Measurements from ENCODE around the gene DNM3. TPM values are rescaled to one million over a fixed set of nuclear protein-coding genes. Genes with fewer than 3 reads are reported as not detected.

Gene DNM3
- total RNA-seq, 2 donors from 2014 or later = 3.2 to 22.5 TPM

- no peaks in the 10 kb centered on the region for H3K4me1 Mint-ChIP-seq
- H3K4me3 Mint-ChIP-seq = no peak overlapping the region
- no peaks in the 10 kb centered on the region for H3K27me3 Mint-ChIP-seq
- H3K27ac Mint-ChIP-seq = no peak overlapping the region
- H3K9me3 ChIP-seq (ENCODE audit: control insufficient read depth, low read length, poor library complexity, severe bottlenecking) = no peaks in the 10 kb centered on the region
- H3K36me3 Mint-ChIP-seq (ENCODE audit: low read depth) = peaks cover 6% of the 10 kb centered on the region
- no peak for ATAC-seq
- no peak for DNase-seq
Measured at GRCh38 chr1:171922999-171923398, 81.7 kb downstream of the DNM3 start.

- Mint-ChIP-seq H3K4me3 (no peak overlapping the region), H3K27ac (no peak overlapping the region), H3K27me3 (no peaks in the 10 kb centered on the region), H3K4me1 (no peaks in the 10 kb centered on the region), H3K36me3 (ENCODE audit: low read depth) (peaks cover 4% of the 10 kb centered on the region)
- ATAC-seq = no peak
- DNase-seq = no peak
- H3K9me3 ChIP-seq (ENCODE audit: control insufficient read depth, low read length, poor library complexity, severe bottlenecking) = no peaks in the 10 kb centered on the region
Measured at GRCh38 chr1:171929121-171929520, 87.8 kb downstream of the DNM3 start.

GRCh38 chr1:171931752-171932151 is 90.5 kb downstream of the DNM3 start:
- H3K27me3 Mint-ChIP-seq = no peaks in the 10 kb centered on the region
- H3K9me3 ChIP-seq (ENCODE audit: control insufficient read depth, low read length, poor library complexity, severe bottlenecking) = no peaks in the 10 kb centered on the region
- no peaks in the 10 kb centered on the region for H3K36me3 Mint-ChIP-seq (ENCODE audit: low read depth)
- no peak overlapping the region for H3K4me3 Mint-ChIP-seq
- H3K27ac Mint-ChIP-seq = no peak overlapping the region
- ATAC-seq (no peak), DNase-seq (no peak)
- no peaks in the 10 kb centered on the region for H3K4me1 Mint-ChIP-seq

GRCh38 chr1:171934664-171935063 is 93.4 kb downstream of the DNM3 start:
- no peak overlapping the region for H3K27ac Mint-ChIP-seq
- H3K4me1 Mint-ChIP-seq = no peaks in the 10 kb centered on the region
- H3K9me3 ChIP-seq (ENCODE audit: control insufficient read depth, low read length, poor library complexity, severe bottlenecking) = no peaks in the 10 kb centered on the region
- ATAC-seq (no peak), DNase-seq (no peak)
- peaks cover 14% of the 10 kb centered on the region for H3K27me3 Mint-ChIP-seq
- H3K4me3 Mint-ChIP-seq = no peak overlapping the region
- no peaks in the 10 kb centered on the region for H3K36me3 Mint-ChIP-seq (ENCODE audit: low read depth)

GRCh38 chr1:171935086-171935485 is 93.8 kb downstream of the DNM3 start:
- peaks cover 18% of the 10 kb centered on the region for H3K27me3 Mint-ChIP-seq
- H3K36me3 Mint-ChIP-seq (ENCODE audit: low read depth) = no peaks in the 10 kb centered on the region
- no peak overlapping the region for H3K4me3 Mint-ChIP-seq
- DNase-seq (no peak), ATAC-seq (no peak)
- no peaks in the 10 kb centered on the region for H3K9me3 ChIP-seq (ENCODE audit: control insufficient read depth, low read length, poor library complexity, severe bottlenecking)
- H3K27ac Mint-ChIP-seq = no peak overlapping the region
- H3K4me1 Mint-ChIP-seq = no peaks in the 10 kb centered on the region

GRCh38 chr1:171935664-171936063 is 94.4 kb downstream of the DNM3 start:
- Mint-ChIP-seq H3K36me3 (ENCODE audit: low read depth) (no peaks in the 10 kb centered on the region), H3K4me1 (no peaks in the 10 kb centered on the region), H3K27me3 (peaks cover 18% of the 10 kb centered on the region), H3K27ac (no peak overlapping the region), H3K4me3 (no peak overlapping the region)
- ATAC-seq (no peak), DNase-seq (no peak)
- H3K9me3 ChIP-seq (ENCODE audit: control insufficient read depth, low read length, poor library complexity, severe bottlenecking) = no peaks in the 10 kb centered on the region

- Mint-ChIP-seq H3K4me1 (no peaks in the 10 kb centered on the region), H3K36me3 (ENCODE audit: low read depth) (no peaks in the 10 kb centered on the region)
- ATAC-seq = no peak
Measured at GRCh38 chr1:171937938-171938337, 96.6 kb downstream of the DNM3 start.

GRCh38 chr1:171939740-171940139 is 98.4 kb downstream of the DNM3 start:
- Mint-ChIP-seq H3K27ac (no peak overlapping the region), H3K36me3 (ENCODE audit: low read depth) (no peaks in the 10 kb centered on the region), H3K4me3 (no peak overlapping the region), H3K27me3 (peaks cover 18% of the 10 kb centered on the region), H3K4me1 (no peaks in the 10 kb centered on the region)
- H3K9me3 ChIP-seq (ENCODE audit: control insufficient read depth, low read length, poor library complexity, severe bottlenecking) = no peaks in the 10 kb centered on the region
- DNase-seq = no peak
- no peak for ATAC-seq

More at GRCh38 chr1:171937938-171938337, 96.6 kb downstream of the DNM3 start:
- no peak overlapping the region for H3K4me3 Mint-ChIP-seq
- no peaks in the 10 kb centered on the region for H3K9me3 ChIP-seq (ENCODE audit: control insufficient read depth, low read length, poor library complexity, severe bottlenecking)
- DNase-seq = no peak
- no peak overlapping the region for H3K27ac Mint-ChIP-seq
- H3K27me3 Mint-ChIP-seq = peaks cover 18% of the 10 kb centered on the region

GRCh38 chr1:171940368-171940767 is 99.1 kb downstream of the DNM3 start:
- no peak overlapping the region for H3K4me3 Mint-ChIP-seq
- ATAC-seq (no peak), DNase-seq (no peak)
- H3K27ac Mint-ChIP-seq = no peak overlapping the region
- no peaks in the 10 kb centered on the region for H3K4me1 Mint-ChIP-seq
- peaks cover 19% of the 10 kb centered on the region for H3K27me3 Mint-ChIP-seq
- H3K36me3 Mint-ChIP-seq (ENCODE audit: low read depth) = no peaks in the 10 kb centered on the region
- no peaks in the 10 kb centered on the region for H3K9me3 ChIP-seq (ENCODE audit: control insufficient read depth, low read length, poor library complexity, severe bottlenecking)

- no peaks in the 10 kb centered on the region for H3K9me3 ChIP-seq (ENCODE audit: control insufficient read depth, low read length, poor library complexity, severe bottlenecking)
- H3K36me3 Mint-ChIP-seq (ENCODE audit: low read depth) = no peaks in the 10 kb centered on the region
- ATAC-seq (no peak), DNase-seq (no peak)
- H3K27me3 Mint-ChIP-seq = peaks cover 23% of the 10 kb centered on the region
- H3K4me3 Mint-ChIP-seq = no peak overlapping the region
- H3K27ac Mint-ChIP-seq = no peak overlapping the region
- no peaks in the 10 kb centered on the region for H3K4me1 Mint-ChIP-seq
Measured at GRCh38 chr1:171941920-171942319, 100.6 kb downstream of the DNM3 start.

GRCh38 chr1:171943973-171944561 is 102.8 kb downstream of the DNM3 start:
- Mint-ChIP-seq H3K4me3 (no peak overlapping the region), H3K27me3 (peaks cover 15% of the 10 kb centered on the region), H3K27ac (no peak overlapping the region), H3K4me1 (no peaks in the 10 kb centered on the region), H3K36me3 (ENCODE audit: low read depth) (no peaks in the 10 kb centered on the region)
- no peak for DNase-seq
- H3K9me3 ChIP-seq (ENCODE audit: control insufficient read depth, low read length, poor library complexity, severe bottlenecking) = no peaks in the 10 kb centered on the region
- no peak for ATAC-seq

- H3K36me3 Mint-ChIP-seq (ENCODE audit: low read depth) = no peaks in the 10 kb centered on the region
- H3K9me3 ChIP-seq (ENCODE audit: control insufficient read depth, low read length, poor library complexity, severe bottlenecking) = no peaks in the 10 kb centered on the region
- H3K4me1 Mint-ChIP-seq = no peaks in the 10 kb centered on the region
- DNase-seq (no peak), ATAC-seq (no peak)
- H3K27ac Mint-ChIP-seq = no peak overlapping the region
- peaks cover 5% of the 10 kb centered on the region for H3K27me3 Mint-ChIP-seq
- H3K4me3 Mint-ChIP-seq = no peak overlapping the region
Measured at GRCh38 chr1:171948511-171948910, 107.2 kb downstream of the DNM3 start.

- H3K27me3 Mint-ChIP-seq = peaks cover 5% of the 10 kb centered on the region
- H3K4me1 Mint-ChIP-seq = no peaks in the 10 kb centered on the region
- DNase-seq (no peak), ATAC-seq (no peak)
- H3K9me3 ChIP-seq (ENCODE audit: control insufficient read depth, low read length, poor library complexity, severe bottlenecking) = no peaks in the 10 kb centered on the region
- H3K4me3 Mint-ChIP-seq = no peak overlapping the region
- no peaks in the 10 kb centered on the region for H3K36me3 Mint-ChIP-seq (ENCODE audit: low read depth)
- H3K27ac Mint-ChIP-seq = no peak overlapping the region
Measured at GRCh38 chr1:171949316-171949715, 108.0 kb downstream of the DNM3 start.

- DNase-seq = no peak
- Mint-ChIP-seq H3K27ac (no peak overlapping the region), H3K4me3 (no peak overlapping the region), H3K27me3 (no peaks in the 10 kb centered on the region), H3K36me3 (ENCODE audit: low read depth) (peaks cover 2% of the 10 kb centered on the region), H3K4me1 (no peaks in the 10 kb centered on the region)
- no peak for ATAC-seq
- H3K9me3 ChIP-seq (ENCODE audit: control insufficient read depth, low read length, poor library complexity, severe bottlenecking) = no peaks in the 10 kb centered on the region
Measured at GRCh38 chr1:171953835-171954234, 112.5 kb downstream of the DNM3 start.
